Measurements from ENCODE around the gene NCF2.
"Not testable (repeated sequence)": the region's sequence is repeated elsewhere in the genome, so short reads cannot be mapped to it uniquely, and the experiment has no call there.

Gene NCF2

DNA sequence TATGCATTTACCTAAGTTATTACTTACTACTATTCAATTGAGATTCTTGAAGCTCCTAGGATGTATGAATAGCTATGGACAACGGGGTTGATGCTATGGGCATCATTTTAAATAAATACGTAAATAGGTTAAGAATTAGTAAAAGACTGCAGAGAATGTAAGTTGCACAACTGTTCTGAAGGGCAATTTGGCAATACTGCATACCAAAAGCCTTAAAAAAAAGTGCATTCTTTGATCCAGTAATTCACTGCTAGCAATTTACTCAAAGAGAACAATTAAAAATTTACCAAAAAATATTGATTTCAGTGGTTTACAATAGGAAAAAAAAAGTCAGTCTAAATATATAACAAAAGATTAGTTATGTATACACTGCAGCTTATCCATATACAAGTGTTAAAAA is 41.9 kb upstream of the NCF2 start:
- H3K9me3 ChIP-seq (ENCODE audit: insufficient read depth, low read depth, low read length), result no peaks in the 10 kb centered on the region
- 74% methylated on average over 2 of the region's 2 CpGs for WGBS
- peaks cover 10% of the 10 kb centered on the region for H3K27me3 ChIP-seq (ENCODE audit: insufficient read depth, low read length)
- H3K27ac ChIP-seq (ENCODE audit: low read depth, low read length), result no peak overlapping the region
- peaks cover 32% of the 10 kb centered on the region for H3K4me1 ChIP-seq (ENCODE audit: insufficient read depth, low read length)
- H3K4me3 ChIP-seq (ENCODE audit: low read length), result 0 out of 2 replicates have a peak overlapping the region, but pooled peaks have one; percentile 75
- no peak overlapping the region for H3K9ac ChIP-seq (ENCODE audit: low read depth, low read length)
- H3K36me3 ChIP-seq (ENCODE audit: insufficient read depth, low read length), result peaks cover 37% of the 10 kb centered on the region

GRCh38 chr1:183630748-183631147 is 40.5 kb upstream of the NCF2 start:
- H3K27ac ChIP-seq (ENCODE audit: low read depth, low read length), result no peak overlapping the region
- no peaks in the 10 kb centered on the region for H3K9me3 ChIP-seq (ENCODE audit: insufficient read depth, low read depth, low read length)
- H3K27me3 ChIP-seq (ENCODE audit: insufficient read depth, low read length), result no peaks in the 10 kb centered on the region
- H3K4me3 ChIP-seq (ENCODE audit: low read length), result no peak overlapping the region
- H3K36me3 ChIP-seq (ENCODE audit: insufficient read depth, low read length), result peaks cover 50% of the 10 kb centered on the region
- H3K9ac ChIP-seq (ENCODE audit: low read depth, low read length), result no peak overlapping the region
- 91% methylated on average over 2 of the region's 2 CpGs for whole genome bisulfite sequencing
- H3K4me1 ChIP-seq (ENCODE audit: insufficient read depth, low read length), result peaks cover 30% of the 10 kb centered on the region

DNA sequence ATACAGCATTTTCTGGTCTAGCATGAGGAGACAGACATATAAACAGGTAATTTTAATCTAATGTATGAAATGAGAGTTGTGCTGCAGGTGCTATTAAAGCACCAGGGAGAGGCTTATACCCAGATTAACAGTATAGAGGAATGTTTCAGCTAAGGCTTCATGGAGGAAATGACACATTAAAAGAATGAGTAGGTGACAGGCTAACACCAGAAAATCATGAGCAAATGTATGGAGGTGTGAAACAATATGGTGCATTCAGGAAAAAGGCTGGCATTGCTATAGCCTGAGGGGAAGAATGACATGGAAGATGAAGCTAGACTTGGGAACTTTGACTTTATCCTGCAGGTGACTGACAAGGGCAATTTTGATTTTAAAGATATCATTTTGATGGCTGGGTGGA is 38.3 kb upstream of the NCF2 start:
- Histone ChIP-seq H3K27ac (ENCODE audit: low read depth, low read length) (no peak overlapping the region), H3K4me1 (ENCODE audit: insufficient read depth, low read length) (peaks cover 20% of the 10 kb centered on the region), H3K4me3 (ENCODE audit: low read length) (no peak overlapping the region), H3K9ac (ENCODE audit: low read depth, low read length) (no peak overlapping the region), H3K36me3 (ENCODE audit: insufficient read depth, low read length) (peaks cover 64% of the 10 kb centered on the region), H3K9me3 (ENCODE audit: insufficient read depth, low read depth, low read length) (no peaks in the 10 kb centered on the region), H3K27me3 (ENCODE audit: insufficient read depth, low read length) (no peaks in the 10 kb centered on the region)

- H3K4me3 ChIP-seq (ENCODE audit: low read length); H3K4me1 ChIP-seq (ENCODE audit: insufficient read depth, low read length); H3K9ac ChIP-seq (ENCODE audit: low read depth, low read length); H3K27me3 ChIP-seq (ENCODE audit: insufficient read depth, low read length); H3K27ac ChIP-seq (ENCODE audit: low read depth, low read length); H3K9me3 ChIP-seq (ENCODE audit: insufficient read depth, low read depth, low read length): not testable (repeated sequence)
- 100% methylated on average over 2 of the region's 3 CpGs for WGBS
- peaks cover 64% of the 10 kb centered on the region for H3K36me3 ChIP-seq (ENCODE audit: insufficient read depth, low read length)
Observed at GRCh38 chr1:183626236-183626635, 36.0 kb upstream of the NCF2 start.

DNA sequence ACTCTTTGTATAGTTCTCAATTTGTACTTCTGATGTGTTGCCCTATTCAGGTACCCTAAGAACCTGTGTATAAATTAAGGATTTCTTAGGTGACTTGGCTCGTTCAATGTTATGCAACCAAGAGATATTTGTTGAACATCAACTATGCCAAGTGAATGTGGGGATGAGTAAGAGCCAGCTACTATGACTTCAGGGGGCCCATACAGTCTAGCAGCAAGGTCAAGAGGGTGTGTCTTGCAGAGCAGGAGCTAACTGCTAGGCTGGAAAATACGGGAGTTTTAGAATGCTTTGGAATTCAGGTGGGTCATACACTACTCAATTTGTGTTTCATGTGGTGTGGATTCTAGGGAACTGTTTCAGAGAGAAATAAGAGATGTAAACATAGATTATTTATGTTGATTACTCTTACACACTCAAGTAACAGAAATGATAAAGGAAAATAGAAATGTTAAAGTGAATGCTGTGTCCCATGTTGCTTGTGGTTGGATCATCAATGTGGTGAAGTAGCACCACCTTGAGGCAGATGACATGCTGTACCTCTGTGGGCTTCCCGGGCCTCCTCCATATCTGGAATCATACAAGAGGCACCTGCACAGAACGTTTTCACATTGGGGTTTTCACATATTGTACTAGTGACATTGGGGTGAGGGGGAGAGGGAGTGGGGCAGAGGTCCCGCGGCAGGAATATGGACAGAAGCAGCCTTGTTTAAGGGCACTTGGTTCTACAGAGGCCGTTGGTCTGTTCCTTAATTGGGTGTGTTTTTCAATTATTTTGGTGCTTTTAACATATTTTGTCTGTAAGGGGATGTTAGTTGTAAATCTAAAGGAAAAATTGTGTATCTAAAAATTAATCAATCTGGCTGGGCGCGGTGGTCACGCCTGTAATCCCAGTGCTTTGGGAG is 32.9 kb upstream of the NCF2 start:
- no peak overlapping the region for H3K9ac ChIP-seq (ENCODE audit: low read depth, low read length)
- no peak overlapping the region for H3K4me3 ChIP-seq (ENCODE audit: low read length)
- H3K4me1 ChIP-seq (ENCODE audit: insufficient read depth, low read length), result peaks cover 22% of the 10 kb centered on the region
- no peak overlapping the region for H3K27ac ChIP-seq (ENCODE audit: low read depth, low read length)
- no peaks in the 10 kb centered on the region for H3K27me3 ChIP-seq (ENCODE audit: insufficient read depth, low read length)
- peaks cover 34% of the 10 kb centered on the region for H3K36me3 ChIP-seq (ENCODE audit: insufficient read depth, low read length)
- WGBS, result 69% methylated on average over 10 of the region's 10 CpGs
- H3K9me3 ChIP-seq (ENCODE audit: insufficient read depth, low read depth, low read length), result no peaks in the 10 kb centered on the region

GRCh38 chr1:183622013-183622412 is 31.8 kb upstream of the NCF2 start:
- no peak overlapping the region for H3K27ac ChIP-seq (ENCODE audit: low read depth, low read length)
- no CpG with 5 or more reads among the region's 1 CpG for WGBS
- peaks cover 26% of the 10 kb centered on the region for H3K36me3 ChIP-seq (ENCODE audit: insufficient read depth, low read length)
- no peak overlapping the region for H3K9ac ChIP-seq (ENCODE audit: low read depth, low read length)
- H3K9me3 ChIP-seq (ENCODE audit: insufficient read depth, low read depth, low read length), result no peaks in the 10 kb centered on the region
- no peak overlapping the region for H3K4me3 ChIP-seq (ENCODE audit: low read length)
- peaks cover 22% of the 10 kb centered on the region for H3K4me1 ChIP-seq (ENCODE audit: insufficient read depth, low read length)
- no peaks in the 10 kb centered on the region for H3K27me3 ChIP-seq (ENCODE audit: insufficient read depth, low read length)

DNA sequence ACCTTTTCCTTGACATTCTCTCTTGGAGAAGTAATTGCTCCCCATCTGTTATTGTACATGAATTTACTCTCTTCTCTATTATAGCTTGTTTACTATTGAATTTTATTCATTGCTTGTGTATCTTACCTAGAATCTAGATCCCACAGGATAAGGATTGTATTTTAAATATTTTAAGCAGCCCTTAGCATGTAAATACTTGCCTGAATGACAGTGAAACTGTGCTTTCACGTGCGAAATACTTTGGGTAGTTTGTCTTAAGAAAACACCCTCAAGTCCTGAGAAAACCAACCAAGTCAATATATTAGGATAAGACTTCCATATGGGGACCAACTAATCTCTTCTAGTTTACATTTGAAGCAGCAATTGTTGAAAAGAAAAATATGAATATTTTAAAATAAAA is 30.1 kb upstream of the NCF2 start:
- peaks cover 22% of the 10 kb centered on the region for H3K4me1 ChIP-seq (ENCODE audit: insufficient read depth, low read length)
- no peak overlapping the region for H3K9ac ChIP-seq (ENCODE audit: low read depth, low read length)
- H3K36me3 ChIP-seq (ENCODE audit: insufficient read depth, low read length), result peaks cover 9% of the 10 kb centered on the region; the same call in 1 of the 2 replicates
- H3K27me3 ChIP-seq (ENCODE audit: insufficient read depth, low read length), result no peaks in the 10 kb centered on the region
- H3K27ac ChIP-seq (ENCODE audit: low read depth, low read length), result peak overlapping the region; percentile 66; the same call in 1 of the 2 replicates
- no peaks in the 10 kb centered on the region for H3K9me3 ChIP-seq (ENCODE audit: insufficient read depth, low read depth, low read length)
- WGBS, result 62% methylated on average over 2 of the region's 2 CpGs
- no peak overlapping the region for H3K4me3 ChIP-seq (ENCODE audit: low read length)

GRCh38 chr1:183619781-183620180 is 29.5 kb upstream of the NCF2 start:
- Histone ChIP-seq H3K9ac (ENCODE audit: low read depth, low read length) (no peak overlapping the region), H3K9me3 (ENCODE audit: insufficient read depth, low read depth, low read length) (no peaks in the 10 kb centered on the region), H3K27me3 (ENCODE audit: insufficient read depth, low read length) (no peaks in the 10 kb centered on the region), H3K4me1 (ENCODE audit: insufficient read depth, low read length) (peaks cover 22% of the 10 kb centered on the region), H3K4me3 (ENCODE audit: low read length) (no peak overlapping the region), H3K27ac (ENCODE audit: low read depth, low read length) (no peak overlapping the region; the same call in 1 of the 2 replicates), H3K36me3 (ENCODE audit: insufficient read depth, low read length) (peaks cover 4% of the 10 kb centered on the region; the same call in 1 of the 2 replicates)
- 91% methylated on average over 1 of the region's 1 CpG for WGBS

DNA sequence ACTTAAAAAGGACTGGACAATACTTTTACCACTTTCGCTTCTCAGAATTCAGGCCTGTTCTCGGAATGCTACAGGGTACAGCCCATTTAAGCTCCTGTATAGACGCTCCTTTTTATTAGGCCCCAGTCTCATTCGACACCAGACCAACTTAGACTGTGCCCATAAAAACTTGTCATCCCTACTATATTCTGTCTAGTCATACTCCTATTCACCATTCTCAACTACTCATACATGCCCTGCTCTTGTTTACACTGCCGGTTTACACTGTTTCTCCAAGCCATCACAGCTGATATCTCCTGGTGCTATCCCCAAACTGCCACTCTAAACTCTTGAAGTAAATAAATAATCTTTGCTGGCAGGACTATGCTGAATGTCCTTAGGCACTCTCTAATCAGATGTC is 27.9 kb upstream of the NCF2 start:
- not testable (repeated sequence) for H3K4me3 ChIP-seq (ENCODE audit: low read length); H3K27me3 ChIP-seq (ENCODE audit: insufficient read depth, low read length); H3K9ac ChIP-seq (ENCODE audit: low read depth, low read length); H3K9me3 ChIP-seq (ENCODE audit: insufficient read depth, low read depth, low read length); H3K27ac ChIP-seq (ENCODE audit: low read depth, low read length); H3K36me3 ChIP-seq (ENCODE audit: insufficient read depth, low read length)
- 81% methylated on average over 5 of the region's 5 CpGs for WGBS
- peaks cover 22% of the 10 kb centered on the region for H3K4me1 ChIP-seq (ENCODE audit: insufficient read depth, low read length)

DNA sequence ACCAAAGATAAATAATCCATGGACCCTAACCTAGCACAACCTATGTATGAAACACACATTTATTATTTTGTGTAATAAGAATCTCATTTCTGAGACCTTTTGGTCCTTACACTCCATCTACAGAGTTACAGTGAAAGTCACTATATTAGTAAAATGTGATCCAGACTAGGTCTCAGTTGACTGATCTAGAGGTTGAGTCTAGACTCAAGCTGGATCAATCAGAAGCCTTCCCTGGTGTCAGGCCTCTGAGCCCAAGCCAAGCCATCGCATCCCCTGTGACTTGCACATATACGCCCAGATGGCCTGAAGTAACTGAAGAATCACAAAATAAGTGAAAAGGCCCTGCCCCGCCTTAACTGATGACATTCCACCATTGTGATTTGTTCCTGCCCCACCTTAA is 22.7 kb upstream of the NCF2 start:
- H3K9me3 ChIP-seq (ENCODE audit: insufficient read depth, low read depth, low read length); H3K27ac ChIP-seq (ENCODE audit: low read depth, low read length); H3K27me3 ChIP-seq (ENCODE audit: insufficient read depth, low read length); H3K36me3 ChIP-seq (ENCODE audit: insufficient read depth, low read length); H3K4me3 ChIP-seq (ENCODE audit: low read length); H3K4me1 ChIP-seq (ENCODE audit: insufficient read depth, low read length); H3K9ac ChIP-seq (ENCODE audit: low read depth, low read length): not testable (repeated sequence)
- 92% methylated on average over 3 of the region's 3 CpGs for WGBS

- H3K27ac ChIP-seq (ENCODE audit: low read depth, low read length), result no peak overlapping the region
- H3K36me3 ChIP-seq (ENCODE audit: insufficient read depth, low read length), result no peaks in the 10 kb centered on the region
- no peak overlapping the region for H3K4me3 ChIP-seq (ENCODE audit: low read length)
- 92% methylated on average over 2 of the region's 3 CpGs for WGBS
- H3K9ac ChIP-seq (ENCODE audit: low read depth, low read length), result no peak overlapping the region
- H3K9me3 ChIP-seq (ENCODE audit: insufficient read depth, low read depth, low read length), result no peaks in the 10 kb centered on the region
- H3K4me1 ChIP-seq (ENCODE audit: insufficient read depth, low read length), result no peaks in the 10 kb centered on the region
- no peaks in the 10 kb centered on the region for H3K27me3 ChIP-seq (ENCODE audit: insufficient read depth, low read length)
Observed at GRCh38 chr1:183612407-183612806, 22.1 kb upstream of the NCF2 start.
